Measurements from ENCODE around the gene MCAT. TPM values are rescaled to one million over a fixed set of nuclear protein-coding genes. Genes with fewer than 3 reads are reported as not detected.
A peak's percentile ranks its signal among the peaks of the same experiment; 100 is the strongest.

Gene MCAT
- total RNA-seq, 1 donor from 2014 or later, result 25.7 TPM

- Mint-ChIP-seq H3K4me3 (no peak overlapping the region), H3K27me3 (ENCODE audit: low read depth) (no peaks in the 10 kb centered on the region), H3K9me3 (no peaks in the 10 kb centered on the region), H3K4me1 (no peaks in the 10 kb centered on the region), H3K27ac (ENCODE audit: unreplicated experiment) (peak overlapping the region; percentile 75), H3K36me3 (ENCODE audit: low read depth) (peaks cover 11% of the 10 kb centered on the region)
- DNase-seq (ENCODE audit: low read depth, low spot score), result no peak
- TF ChIP-seq CTCF (conservative IDR thresholded peaks at IDR 0.05), result no peak
Measured at GRCh38 chr22:43131773-43132501, 11.3 kb downstream of the MCAT start.

- Mint-ChIP-seq H3K4me3 (no peak overlapping the region), H3K27ac (ENCODE audit: unreplicated experiment) (no peak overlapping the region), H3K36me3 (ENCODE audit: low read depth) (peaks cover 7% of the 10 kb centered on the region), H3K27me3 (ENCODE audit: low read depth) (no peaks in the 10 kb centered on the region), H3K9me3 (no peaks in the 10 kb centered on the region), H3K4me1 (no peaks in the 10 kb centered on the region)
- TF ChIP-seq CTCF (conservative IDR thresholded peaks at IDR 0.05), result no peak
- DNase-seq (ENCODE audit: low read depth, low spot score), result no peak
Measured at GRCh38 chr22:43129426-43130425, 13.5 kb downstream of the MCAT start.

GRCh38 chr22:43128928-43129424 is 14.2 kb downstream of the MCAT start:
- no peaks in the 10 kb centered on the region for H3K27me3 Mint-ChIP-seq (ENCODE audit: low read depth)
- no peaks in the 10 kb centered on the region for H3K9me3 Mint-ChIP-seq
- H3K36me3 Mint-ChIP-seq (ENCODE audit: low read depth), result peaks cover 4% of the 10 kb centered on the region
- no peak overlapping the region for H3K4me3 Mint-ChIP-seq
- H3K27ac Mint-ChIP-seq (ENCODE audit: unreplicated experiment), result no peak overlapping the region
- no peaks in the 10 kb centered on the region for H3K4me1 Mint-ChIP-seq
- no peak for TF ChIP-seq CTCF (conservative IDR thresholded peaks at IDR 0.05)
- no peak for DNase-seq (ENCODE audit: low read depth, low spot score)

GRCh38 chr22:43128116-43128515 is 15.1 kb downstream of the MCAT start:
- H3K36me3 Mint-ChIP-seq (ENCODE audit: low read depth), result no peaks in the 10 kb centered on the region

More at GRCh38 chr22:43128116-43128515, 15.1 kb downstream of the MCAT start:
- Mint-ChIP-seq H3K27ac (ENCODE audit: unreplicated experiment) (no peak overlapping the region), H3K4me1 (no peaks in the 10 kb centered on the region), H3K27me3 (ENCODE audit: low read depth) (no peaks in the 10 kb centered on the region), H3K9me3 (no peaks in the 10 kb centered on the region), H3K4me3 (no peak overlapping the region)
- DNase-seq (ENCODE audit: low read depth, low spot score), result no peak
- TF ChIP-seq CTCF (conservative IDR thresholded peaks at IDR 0.05), result no peak
